ENCODE measurements around the gene RTL1.

- no peak for TF ChIP-seq GATA2 (IDR thresholded peaks at IDR 0.05; ENCODE audit: low read depth, low read length)
- no peak for TF ChIP-seq GATA3 (IDR thresholded peaks at IDR 0.05; ENCODE audit: low read depth, low read length)
Observed at GRCh38 chr14:100837805-100838350, 65.6 kb downstream of the RTL1 start.

Data from SH-SY5Y (cell line).